ENCODE results near the gene PPAN.
A peak's percentile ranks its signal among the peaks of the same experiment; 100 is the strongest.

PPAN gene

DNA sequence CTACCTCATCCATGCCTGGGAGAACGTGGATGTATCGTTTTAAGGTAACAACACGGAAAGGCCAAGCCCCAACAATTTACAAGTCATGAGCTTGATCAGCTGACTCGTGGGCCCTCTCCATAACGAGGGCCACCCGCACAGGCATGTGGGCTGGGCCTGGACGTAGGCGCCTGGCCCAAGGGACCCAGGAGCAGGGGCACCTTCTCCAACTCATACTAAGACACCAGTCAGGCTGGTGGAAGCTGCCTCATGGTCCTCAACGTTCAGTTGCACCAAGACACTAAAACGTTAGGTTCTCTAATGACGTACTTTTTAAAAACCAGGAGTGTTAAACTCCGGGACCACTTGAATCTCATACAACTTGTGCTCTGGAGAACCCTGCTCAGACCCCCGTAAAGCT is 35.3 kb downstream of the PPAN start:
- no peak for DNase-seq (ENCODE audit: low spot score)

DNA sequence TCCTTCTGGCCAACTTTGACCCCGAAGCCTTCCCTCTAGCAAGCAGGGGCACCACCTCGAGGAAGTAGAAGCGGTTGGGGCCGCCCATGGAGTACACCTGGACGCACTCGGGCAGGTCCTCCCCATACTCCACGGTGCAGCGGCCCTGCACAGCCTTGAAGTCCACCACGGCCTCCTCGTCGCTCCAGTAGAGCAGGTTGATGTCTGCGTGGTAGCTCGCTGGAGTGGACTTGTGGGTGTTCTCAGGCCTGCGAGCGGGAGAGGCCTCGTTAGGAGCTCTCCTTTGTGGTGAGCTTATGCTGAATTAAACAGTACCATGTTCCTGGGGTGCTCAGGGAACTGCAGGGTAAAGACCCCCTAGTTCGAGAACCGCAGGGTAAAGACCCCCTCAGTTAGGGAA is 35.8 kb downstream of the PPAN start:
- no peak for DNase-seq (ENCODE audit: low spot score)

DNA sequence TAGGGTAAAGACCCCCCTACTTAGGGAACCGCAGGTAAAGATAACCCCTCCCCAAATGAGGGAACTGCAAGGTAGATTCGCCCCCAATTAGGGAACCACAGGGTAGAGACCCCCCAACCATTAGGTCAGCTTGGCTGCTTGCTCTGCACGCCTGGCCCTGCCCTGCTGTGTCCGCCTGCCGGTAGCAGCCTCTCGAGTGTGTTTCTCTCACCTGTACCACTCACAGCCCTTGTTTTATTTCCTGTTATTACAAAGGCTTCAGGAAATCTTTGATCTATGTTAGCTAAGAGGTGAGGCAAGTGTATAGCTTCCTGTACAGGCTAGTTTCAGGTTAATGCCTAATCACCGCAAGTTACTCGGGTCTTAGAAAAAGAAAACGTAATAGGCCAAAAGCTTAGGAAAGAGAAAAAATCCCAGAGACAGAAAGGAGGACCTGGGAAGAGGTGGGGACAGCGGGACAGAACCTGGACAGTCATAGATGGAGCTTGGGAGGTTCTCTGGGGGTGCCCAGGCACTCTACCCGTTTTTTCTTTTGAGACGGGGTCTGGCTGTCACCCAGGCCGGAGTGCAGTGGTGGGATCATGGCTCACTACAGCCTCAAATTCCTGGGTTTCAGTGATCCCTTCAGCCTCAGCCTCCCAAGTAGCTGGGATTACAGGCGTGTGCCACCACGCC is 36.7 kb downstream of the PPAN start:
- no peak for DNase-seq (ENCODE audit: low spot score)

DNA sequence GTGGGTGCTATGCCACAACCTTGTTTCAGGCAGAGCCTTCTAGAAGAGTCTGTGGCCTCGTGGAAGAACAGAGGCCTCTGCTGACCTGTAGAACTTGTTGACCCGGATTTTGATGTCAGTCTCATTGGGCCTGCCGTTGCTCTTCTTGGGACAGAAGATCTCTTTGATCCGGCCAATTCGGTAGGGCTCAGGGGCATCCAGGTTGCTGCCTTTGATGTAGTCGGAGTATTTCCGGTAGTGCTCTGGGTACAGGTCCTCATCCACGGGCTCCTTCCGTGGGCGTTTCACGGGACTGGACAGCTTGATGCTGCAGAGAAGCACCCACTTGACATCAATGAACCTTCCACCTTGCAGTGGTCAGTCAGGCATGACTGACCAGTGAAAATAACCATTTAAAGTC is 37.5 kb downstream of the PPAN start:
- DNase-seq (ENCODE audit: low spot score) = no peak

DNA sequence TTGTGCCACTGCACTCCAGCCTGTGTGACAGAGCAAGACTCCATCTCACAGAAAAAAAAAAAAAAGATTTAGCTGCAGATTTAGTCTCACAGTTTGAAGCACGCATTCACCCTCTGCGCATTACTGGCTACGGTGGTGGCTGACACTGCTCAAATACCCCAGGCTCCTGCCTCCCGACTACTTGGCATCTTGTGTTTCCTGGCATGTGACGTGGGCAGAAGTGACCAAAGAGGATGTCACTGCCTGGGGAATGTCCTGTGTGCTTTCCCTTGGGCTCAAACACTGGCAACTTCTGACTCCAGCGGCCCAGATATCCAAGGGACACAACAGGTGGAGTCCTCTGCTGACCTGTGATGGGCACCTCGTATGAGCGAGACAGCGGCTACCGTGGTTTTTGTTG is 38.2 kb downstream of the PPAN start:
- peak; percentile 14 for DNase-seq (ENCODE audit: low spot score)

DNA sequence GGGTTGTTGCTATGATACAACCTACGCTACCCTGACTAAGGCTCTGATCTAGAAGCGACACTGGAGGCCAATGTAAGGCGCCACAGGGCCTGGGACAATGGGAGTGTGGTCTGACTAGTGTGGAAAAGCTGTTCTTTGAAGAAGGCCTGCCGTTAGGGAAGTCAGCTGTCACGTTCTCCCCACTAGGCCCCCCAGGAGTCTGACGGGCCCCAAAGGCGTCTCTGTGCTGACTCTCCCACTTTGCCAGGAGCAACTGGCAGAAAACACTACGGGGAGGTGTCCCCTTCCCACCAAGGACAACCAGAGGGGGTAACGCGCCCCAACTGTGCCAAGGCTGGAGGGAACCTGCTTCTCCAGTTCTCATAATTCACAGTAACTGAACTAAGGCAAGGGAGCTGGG is 38.9 kb downstream of the PPAN start:
- peak; percentile 13 for DNase-seq (ENCODE audit: low spot score)

DNA sequence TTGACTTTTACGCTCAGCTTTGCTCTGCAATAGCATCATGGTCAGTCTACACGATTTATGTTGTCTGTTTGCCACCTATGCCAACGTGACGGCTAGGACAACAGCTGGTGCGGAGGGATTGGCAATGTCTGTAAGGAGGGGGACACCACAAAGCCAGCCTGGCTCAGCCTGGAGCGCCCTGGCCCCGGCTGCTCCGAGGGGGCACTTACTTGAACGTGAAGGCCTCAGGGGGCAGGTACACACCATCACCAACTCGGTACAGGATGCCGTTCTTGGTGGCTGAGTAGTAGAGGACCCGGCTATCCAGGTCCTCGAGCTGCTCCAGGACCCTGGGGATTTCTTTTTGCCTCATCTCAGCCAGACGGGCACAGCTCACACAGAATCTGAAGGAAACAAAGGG is 40.0 kb downstream of the PPAN start:
- peak; percentile 20 for DNase-seq (ENCODE audit: low spot score)

DNA sequence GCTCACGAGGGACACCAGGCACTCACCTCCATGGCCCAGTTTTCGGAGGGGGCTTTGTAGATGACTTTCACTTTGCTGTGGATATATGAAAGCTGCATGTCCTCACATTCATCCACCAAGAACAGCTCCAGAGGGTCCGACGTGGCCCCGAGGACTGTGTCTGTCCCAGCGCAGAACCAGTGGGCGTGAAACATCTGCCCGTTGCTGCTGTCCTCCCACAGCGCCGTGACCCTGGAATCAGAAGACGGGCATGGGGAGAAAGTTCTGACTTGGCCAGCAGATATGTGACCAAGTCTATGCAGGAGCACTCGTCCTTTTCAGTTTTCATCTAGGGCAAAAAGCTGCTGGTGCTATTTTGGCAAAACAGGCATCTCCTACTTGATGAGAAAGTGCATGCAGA is 43.3 kb downstream of the PPAN start:
- DNase-seq (ENCODE audit: low spot score) = peak; percentile 15

DNA sequence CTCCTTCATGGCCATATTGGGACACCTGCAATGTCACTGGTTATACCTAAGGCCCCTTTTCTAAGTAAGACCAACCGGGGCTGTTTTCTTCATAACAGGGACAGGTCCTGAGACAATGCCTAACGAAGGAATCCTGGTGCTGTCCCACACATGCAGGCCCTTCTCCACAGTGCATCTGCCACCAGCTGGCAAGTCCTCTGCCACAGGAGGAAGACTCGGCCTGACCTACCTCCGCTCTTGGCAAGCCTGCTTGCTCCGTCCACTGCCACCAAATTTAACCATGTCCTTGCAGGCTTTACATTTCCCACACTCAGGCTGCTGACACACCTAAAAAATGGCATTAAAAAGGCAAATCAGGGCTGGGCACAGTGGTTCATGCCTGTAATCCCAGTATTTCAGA is 45.4 kb downstream of the PPAN start:
- peak; percentile 17 for DNase-seq (ENCODE audit: low spot score)

DNA sequence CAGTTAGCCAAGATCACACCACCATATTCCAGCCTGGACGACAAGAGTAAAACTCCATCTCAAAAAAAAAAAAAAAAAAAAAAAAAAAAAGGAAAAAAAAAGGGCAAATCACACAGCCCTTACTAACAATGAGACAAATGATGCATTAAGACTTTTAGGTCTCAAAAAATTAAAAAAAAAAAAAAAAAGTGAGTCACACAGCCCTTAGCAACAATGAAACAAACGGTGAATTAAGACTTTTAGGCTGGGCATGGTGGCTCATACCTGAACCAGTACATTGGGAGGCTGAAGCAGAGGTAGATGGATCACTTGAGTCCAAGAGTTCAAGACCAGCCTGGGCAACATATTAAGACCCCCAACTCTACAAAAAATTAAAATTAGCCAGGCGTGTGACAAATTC is 45.9 kb downstream of the PPAN start:
- no peak for DNase-seq (ENCODE audit: low spot score)

DNA sequence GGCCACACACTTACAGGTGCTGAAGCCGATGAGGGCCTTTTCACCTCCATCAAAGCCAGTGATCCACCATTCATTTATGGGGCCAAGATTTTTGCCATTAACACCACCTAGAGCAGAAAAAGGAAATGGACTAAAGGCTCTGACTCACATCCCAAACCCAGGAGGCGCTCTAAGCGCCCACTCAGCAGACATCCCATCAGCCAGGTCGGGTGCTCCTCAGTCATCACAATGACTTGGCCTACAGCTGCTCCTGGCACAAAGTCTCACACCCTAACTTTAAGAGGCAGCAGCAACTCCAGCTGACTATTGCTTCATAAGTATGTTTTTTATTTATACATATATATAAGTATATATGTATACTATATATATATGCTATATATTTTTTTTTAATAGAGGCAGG is 49.7 kb downstream of the PPAN start:
- DNase-seq (ENCODE audit: low spot score) = no peak

DNA sequence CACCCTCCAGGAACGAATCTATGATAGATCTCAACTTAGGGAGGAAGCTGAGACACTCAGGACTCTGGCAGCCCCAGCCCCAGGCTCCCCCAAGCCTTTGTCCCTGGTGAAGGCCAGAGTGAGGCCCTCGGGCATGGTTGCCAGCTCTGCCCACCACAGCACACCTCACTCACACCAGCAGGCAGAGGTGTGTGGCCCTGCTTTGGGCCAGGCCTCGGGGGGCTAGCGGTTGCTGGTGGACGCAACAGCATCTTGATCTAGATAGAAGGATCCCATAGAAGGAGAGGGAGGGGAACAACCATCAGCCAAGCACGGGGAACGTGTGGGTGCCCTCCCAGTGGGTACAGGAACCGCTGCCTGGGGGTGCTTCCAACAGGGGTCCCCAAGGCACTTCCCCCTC is 51.9 kb downstream of the PPAN start:
- no peak for DNase-seq (ENCODE audit: low spot score)

DNA sequence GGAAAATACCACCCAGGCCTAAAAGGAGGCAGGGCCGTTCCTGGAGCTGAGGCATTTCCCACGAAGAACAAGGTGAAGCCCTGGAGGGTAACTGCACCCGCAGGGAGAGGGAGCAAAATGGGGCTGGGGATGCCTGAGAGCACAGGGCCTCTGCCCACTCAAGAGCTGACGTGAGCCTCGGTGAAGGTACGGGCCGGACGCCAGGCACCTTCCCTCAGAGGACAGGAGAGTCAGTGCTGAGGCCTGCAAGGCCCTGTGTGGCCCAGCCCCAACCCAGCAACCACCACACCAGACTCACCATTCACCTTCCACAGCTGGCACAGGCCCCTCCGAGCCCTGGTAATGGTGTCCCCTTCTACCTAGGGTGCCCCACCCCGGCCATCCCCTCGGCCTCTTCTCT is 52.3 kb downstream of the PPAN start:
- DNase-seq (ENCODE audit: low spot score) = no peak

DNA sequence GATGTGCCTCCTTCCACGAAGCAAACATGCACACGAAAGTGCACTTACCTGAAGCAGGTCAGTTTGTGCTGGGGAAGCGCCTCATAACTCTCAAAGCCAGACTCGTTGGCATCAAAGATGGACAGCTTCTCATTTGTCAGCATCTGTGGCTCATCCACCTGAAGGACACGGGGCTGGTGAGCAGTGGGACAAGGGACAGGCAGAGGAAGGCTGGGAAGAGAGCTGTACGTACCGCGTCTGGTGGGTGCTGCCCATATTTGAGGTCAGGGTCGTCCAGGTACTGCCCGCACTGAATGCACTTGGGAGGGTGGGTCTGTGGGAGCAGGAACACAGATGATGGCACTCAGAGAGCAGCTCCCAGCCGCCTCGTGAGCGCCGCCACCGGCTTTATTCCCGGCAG is 53.4 kb downstream of the PPAN start:
- DNase-seq (ENCODE audit: low spot score) = no peak
